ENCODE data around the gene DSCAML1.

The DSCAML1 gene

DNA sequence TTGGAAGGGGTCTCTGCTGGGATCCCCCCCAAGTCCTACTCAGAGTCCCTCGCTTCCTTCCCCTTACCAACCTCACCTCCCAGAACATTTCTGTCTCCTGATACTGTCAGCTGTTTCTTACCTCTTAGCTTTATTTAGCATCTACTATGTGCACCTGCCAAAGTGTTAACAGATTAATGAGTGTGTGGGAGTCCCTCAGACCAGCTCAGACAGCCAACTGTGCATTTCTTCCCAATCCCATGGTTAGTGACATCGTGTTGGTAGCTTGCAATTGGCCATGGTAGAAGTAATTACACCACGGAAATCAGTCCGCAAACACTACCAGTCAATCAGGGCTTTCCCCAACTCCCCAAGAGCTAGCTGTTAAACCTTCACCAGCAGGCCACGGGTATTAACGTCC lies 150.6 kb downstream of the DSCAML1 start:
- in situ Hi-C loops (cut with HindIII; ENCODE audit: low sequenced_read_pairs): no loop called here

DNA sequence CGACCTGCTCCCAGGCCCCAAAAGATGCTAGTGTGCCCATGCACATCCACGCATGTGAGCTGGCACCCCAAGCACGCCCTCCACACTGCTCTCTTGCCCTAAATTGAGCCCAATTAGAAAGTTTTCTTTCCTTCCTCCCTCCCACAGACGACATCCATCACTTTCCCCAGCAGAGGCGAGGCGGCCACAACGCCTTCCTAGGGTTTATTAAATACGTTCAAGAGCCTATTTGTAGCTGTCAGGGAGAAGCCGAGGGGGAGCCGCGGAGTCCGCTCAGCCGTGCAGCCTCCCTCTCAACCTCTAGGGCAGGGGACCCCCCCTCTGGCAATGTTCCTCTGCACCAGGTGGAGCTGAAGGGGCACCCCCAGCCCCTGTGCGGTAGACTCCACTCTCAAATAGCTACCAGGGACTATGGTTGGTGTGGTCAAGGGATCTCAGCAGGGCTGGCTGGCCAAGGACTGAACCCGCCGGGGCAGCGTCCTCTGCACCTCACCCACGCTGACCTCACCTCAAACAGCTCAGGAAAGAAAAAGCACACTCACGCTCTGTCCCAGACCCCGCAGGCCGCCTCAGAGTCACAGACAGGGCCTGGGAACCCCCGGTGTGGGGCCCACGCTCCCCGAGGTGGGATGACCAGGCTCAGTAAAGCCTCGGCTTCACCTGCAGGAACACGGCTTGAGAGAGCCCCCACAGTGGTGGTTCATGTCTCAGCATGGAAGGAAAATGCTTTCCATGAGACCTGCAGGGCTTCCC lies 152.4 kb downstream of the DSCAML1 start:
- in situ Hi-C loops (cut with HindIII; ENCODE audit: low sequenced_read_pairs): loop anchor here (5.0 kb wide), 1 partner anchor 82 kb away; no protein-coding TSS in a partner anchor

DNA sequence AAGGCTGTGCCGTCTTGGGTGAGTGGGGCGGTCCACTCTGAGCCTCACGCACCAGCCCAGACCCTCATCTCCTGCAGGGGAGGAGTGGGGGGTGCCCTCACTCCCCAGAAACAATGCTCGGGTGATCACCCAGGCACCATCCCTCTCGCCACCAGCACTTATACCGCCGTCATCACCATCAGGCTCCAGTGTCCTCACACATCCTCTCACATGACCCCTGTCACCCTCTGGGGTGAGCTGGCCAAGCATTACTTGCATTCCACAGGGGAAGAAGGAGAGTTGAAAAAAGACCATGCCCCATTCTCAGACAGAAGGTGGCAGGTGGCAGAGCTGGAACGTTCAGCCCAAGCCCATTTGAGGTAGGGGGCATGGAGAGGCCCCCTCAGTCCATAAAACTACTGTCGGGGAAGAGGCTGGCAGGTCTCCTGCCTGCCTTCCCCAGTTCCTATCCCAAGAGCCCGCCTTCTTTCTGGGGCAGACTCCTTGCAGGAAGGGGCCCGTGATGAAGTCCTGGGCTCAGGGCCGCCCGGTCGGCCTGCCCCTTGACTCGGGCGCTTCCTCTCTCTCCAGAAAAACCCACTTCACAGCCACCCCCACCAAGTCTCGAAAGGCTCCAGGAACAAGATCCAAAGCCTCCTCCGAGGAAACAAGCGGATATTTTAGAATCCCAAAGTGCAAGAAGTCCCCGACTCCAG lies 153.3 kb downstream of the DSCAML1 start:
- in situ Hi-C loops (cut with HindIII; ENCODE audit: low sequenced_read_pairs): loop anchor here (5.0 kb wide), 1 partner anchor 81 kb away; no protein-coding TSS in a partner anchor

DNA sequence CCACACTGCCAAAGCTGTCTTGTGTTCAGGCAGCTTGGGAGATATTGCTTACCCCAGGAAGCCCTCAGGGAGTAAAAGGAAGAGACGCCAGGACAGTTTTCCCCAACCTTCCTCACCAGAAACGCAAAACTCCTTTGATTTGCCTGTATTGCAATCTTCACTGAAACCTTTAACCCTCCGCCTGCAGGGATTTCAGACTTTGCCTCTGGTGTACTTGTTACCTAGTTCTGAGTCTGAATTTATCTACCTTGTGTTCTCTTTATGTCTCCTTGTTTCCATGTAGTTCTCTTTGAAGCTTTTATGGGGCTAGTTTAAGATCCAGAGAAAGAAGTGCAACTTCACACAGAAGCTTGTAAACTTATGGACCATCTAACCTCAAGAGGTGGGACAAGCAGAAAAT lies 154.2 kb downstream of the DSCAML1 start:
- in situ Hi-C loops (cut with HindIII; ENCODE audit: low sequenced_read_pairs): loop anchor here (5.0 kb wide), 1 partner anchor 81 kb away; no protein-coding TSS in a partner anchor

DNA sequence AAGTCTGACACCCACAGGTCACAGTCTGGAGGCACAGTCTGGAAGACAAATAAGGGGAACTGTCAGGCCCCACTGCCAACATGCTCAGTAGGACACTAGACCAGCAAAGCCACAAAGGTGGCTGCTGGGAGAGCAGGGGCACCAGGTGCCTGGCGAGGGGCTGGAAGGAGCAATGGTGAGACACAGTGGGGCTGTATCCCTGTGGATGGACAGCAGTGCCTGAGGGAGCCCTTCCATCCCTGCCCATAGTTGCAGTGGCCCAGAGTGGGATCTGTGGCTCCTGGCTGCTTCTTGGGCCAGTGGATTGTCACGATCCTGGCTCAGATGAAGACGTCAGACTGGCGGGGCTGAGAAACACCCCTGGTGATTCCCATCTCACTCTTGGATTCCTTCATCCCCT lies 154.6 kb downstream of the DSCAML1 start:
- in situ Hi-C loops (cut with HindIII; ENCODE audit: low sequenced_read_pairs): loop anchor here (5.0 kb wide), 1 partner anchor 80 kb away; no protein-coding TSS in a partner anchor

DNA sequence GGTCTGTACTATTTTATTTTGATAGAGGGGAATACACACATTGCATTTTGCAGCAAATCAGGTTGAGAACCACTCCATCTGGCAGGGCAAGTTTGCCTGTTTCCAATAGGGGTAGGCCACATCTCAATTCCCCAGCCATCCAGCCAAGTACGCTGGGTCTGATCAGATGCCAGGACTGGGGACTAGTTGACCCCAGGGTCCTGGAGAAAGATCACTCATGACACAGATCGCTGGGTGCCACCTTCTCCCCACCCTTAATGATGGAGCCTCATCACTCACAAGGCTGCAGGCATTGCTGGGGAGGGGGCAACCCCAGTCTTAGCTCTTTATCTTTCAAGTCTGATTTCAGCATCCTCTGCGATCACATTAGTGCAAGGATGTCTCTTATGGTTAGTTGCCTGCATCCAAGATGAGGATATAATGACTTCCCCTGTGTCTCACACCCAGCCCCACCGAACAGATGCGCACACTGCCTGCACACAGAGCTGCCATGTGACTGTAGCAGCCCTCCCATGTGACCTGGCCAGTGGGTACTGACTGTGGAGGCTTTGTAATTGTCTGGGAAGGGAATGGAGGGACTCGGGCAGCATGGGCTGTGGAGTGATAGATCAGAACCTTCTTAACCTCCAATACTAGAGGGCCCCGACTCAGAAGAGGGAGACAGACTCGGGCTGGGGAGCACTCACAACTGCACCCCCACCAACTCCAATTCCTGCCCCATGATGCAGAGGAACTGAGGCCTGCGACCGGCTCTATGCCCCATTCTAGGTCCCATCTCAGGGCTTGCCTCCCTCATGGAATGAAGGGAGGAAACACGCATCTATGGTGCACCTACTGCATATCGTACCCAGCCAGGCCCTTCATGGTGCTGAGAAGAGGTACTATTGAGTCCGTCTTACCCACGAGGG lies 155.8 kb downstream of the DSCAML1 start:
- in situ Hi-C loops (cut with HindIII; ENCODE audit: low sequenced_read_pairs): loop anchor here (5.0 kb wide), 1 partner anchor 79 kb away; no protein-coding TSS in a partner anchor

DNA sequence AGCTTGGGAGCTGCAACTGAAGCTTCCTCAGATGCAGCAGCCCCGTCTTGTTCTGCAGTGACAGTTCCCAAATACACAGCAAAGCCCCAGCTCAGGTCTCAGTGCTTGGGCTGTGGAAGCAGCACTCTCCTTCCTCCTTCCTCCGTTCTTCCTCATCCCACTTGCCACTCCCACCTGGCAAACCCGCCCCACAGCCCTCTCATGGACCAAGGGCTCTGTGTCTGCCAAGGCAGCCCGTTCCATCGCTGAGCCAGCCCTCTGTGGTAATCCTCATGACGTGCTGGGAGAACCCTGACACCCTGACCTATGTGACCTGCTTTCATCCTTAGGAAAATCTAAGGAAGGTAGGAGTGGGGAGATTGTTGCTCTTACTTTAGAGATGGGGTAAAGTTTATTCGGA lies 157.0 kb downstream of the DSCAML1 start:
- in situ Hi-C loops (cut with HindIII; ENCODE audit: low sequenced_read_pairs): loop anchor here (5.0 kb wide), 1 partner anchor 78 kb away; no protein-coding TSS in a partner anchor

DNA sequence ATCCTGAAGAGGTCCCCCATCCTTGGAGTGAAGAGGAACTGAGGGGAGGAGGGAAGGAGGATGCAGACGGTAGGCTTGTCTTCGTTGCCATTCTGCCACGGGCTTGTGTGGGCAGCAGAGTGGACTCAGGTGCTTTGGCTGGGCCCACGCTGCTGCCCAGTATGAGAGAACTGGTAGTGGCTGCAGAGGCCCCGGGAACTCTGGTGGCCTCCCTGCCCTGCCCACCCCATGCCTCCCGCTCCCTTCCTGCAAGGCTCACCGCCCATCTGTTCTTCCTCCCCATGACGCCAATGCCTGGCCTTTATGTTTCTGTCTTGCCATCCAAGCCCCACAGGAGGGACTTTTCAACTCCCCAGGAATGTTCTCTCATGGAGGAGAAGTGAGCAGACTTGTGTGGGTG lies 157.4 kb downstream of the DSCAML1 start:
- in situ Hi-C loops (cut with HindIII; ENCODE audit: low sequenced_read_pairs): no loop called here

DNA sequence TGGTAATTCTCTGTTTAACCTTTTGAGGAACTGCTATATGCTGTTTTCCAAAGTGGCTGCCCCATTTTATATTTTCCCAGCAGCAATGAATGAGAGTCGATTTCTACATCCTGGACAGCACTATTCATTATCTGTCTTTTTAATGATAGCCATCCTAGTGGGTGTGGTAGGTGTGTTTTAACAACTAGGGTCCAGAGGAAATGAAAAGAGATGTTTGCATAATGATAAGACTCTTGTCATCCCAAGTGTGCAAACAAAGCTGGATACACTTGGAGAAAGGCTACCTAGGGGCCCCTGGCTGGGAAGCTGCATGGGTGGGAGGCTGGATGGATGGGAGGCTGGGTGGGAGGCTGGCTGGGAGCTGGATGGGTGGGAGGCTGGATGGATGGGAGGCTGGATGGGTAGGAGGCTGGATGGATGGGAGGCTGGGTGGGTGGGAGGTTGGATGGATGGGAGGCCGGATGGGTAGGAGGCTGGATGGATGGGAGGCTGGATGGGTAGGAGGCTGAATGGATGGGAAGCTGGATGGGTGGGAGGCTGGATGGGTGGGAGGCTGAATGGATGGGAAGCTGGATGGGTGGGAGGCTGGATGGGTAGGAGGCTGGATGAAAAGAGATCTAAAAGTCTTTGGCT lies 158.0 kb downstream of the DSCAML1 start:
- in situ Hi-C loops (cut with HindIII; ENCODE audit: low sequenced_read_pairs): no loop called here

DNA sequence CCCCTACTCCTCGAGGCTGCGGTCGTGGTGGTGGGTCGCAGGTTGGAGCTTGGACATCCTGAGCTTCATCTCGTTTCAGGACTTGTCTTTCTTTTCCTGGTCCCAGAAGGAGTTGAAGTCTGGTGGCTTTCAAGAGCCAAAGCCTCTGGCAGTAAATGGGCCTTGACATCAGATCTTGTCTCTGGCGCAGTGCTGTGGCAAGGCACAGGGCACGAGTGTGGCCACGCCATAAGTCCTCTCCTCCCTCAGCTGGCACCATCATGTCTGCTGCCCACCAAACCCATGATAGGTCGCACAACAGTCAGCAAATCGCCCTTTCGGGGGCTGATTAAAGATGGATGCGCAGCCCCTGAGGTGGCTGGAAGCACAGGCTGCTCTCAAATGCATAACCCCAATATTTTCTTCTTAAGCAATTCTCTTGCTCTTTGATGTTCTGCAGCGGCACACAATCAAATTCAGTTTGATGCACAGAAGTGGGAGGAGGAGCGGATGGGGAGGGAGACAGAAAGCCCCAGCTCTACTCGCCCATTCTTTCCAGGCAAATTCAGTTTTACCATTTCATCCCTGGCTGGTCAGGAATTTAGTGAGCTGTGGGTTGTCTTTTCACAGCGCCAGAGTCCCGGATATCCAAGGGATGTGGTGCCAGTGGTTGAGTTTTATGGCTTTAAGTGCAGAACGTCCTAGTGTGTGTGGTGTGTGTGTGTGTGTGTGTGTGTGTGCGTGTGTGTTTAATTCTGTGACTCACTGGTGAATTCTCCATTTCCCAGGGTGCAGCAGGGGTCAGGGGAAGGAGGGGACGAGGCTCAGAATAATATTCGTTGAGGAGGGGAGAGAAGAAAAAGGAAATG lies 162.0 kb downstream of the DSCAML1 start:
- in situ Hi-C loops (cut with HindIII; ENCODE audit: low sequenced_read_pairs): loop anchor here (5.0 kb wide), 1 partner anchor 102 kb away; no protein-coding TSS in a partner anchor

DNA sequence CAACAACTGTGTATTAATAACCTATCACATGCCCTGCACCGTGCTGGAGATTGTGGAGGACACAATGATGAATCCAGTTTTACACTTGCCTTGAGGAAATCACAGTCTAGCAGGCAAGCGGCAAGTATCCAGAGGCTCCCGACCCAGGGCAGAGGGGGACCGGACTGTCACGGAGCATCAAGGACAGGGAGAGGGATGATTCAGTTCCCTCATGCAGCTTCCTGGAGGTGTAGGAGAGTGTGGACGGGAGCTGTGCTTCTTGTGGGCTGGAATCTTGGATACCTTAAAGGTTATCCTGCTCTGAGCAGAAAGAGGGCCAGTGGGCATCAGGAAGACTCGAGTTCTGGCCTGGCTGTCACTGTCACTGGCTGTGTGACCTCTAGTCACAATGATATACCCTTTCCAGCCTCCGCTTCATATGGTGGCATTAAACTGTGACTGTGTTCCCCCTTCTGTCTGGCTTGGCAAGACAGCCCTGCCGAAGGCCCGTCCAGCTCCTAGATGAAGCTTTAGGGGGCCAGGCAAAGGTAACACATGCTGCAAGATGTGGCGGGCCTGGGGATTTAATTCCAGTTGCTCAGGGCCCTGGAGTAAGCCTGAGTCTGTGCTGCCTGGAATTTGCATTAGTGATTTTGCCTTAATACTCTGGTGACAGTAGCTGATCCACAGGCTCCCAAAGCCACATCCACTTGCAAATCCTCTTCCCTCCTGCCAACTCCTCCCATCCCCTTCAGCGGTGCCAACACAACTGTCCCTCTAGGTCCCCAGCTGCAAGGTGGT lies 162.8 kb downstream of the DSCAML1 start:
- in situ Hi-C loops (cut with HindIII; ENCODE audit: low sequenced_read_pairs): loop anchor here (5.0 kb wide), 1 partner anchor 103 kb away; no protein-coding TSS in a partner anchor

DNA sequence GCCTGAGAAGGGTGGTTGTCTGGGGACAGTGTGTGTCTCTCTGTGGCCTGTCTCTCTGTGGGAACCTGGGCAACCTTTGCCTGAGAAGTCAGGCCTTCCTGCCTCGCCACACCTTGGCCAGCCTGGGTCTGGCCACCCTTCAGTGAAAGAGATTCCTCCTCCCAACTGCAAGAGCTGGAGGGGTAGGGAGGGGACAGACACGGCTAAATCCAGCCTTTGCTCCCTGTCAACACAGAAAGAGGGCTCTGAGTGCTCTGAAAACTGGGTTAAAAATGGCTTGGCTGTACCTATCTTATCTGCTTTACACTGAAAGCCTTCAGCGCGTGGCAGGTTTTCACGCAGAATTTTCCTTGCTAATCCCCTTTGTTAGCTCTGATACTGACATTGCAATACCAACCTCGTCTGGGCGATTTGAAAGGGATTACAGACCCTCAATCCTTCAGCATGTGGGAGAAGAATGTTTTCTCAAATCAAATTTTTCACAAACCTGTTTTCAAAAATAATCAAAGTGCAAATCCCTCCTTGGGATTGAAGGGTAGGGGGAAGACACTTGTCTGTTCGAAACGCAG lies 163.7 kb downstream of the DSCAML1 start:
- in situ Hi-C loops (cut with HindIII; ENCODE audit: low sequenced_read_pairs): loop anchor here (5.0 kb wide), 1 partner anchor 104 kb away; no protein-coding TSS in a partner anchor

DNA sequence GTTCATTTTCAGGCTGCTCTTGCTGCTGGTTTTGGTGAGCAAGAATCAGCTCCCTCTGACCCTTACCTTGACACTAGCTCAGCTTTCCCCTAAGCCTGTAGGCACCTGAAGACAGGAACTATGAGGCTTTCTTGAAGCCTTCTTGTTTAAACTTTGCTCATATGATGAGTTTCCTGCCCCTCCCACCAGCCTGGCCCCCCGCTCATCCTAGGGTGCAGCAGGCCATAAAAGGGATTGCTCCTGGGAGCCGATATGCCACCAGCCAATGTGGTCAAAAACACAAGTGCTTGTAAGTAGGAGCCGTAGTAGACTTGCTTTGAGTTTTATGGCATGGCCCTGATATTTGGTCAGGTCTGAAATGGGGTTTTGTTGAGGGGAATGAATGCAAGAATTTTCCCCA lies 164.7 kb downstream of the DSCAML1 start:
- in situ Hi-C loops (cut with HindIII; ENCODE audit: low sequenced_read_pairs): loop anchor here (5.0 kb wide), 1 partner anchor 105 kb away; no protein-coding TSS in a partner anchor

DNA sequence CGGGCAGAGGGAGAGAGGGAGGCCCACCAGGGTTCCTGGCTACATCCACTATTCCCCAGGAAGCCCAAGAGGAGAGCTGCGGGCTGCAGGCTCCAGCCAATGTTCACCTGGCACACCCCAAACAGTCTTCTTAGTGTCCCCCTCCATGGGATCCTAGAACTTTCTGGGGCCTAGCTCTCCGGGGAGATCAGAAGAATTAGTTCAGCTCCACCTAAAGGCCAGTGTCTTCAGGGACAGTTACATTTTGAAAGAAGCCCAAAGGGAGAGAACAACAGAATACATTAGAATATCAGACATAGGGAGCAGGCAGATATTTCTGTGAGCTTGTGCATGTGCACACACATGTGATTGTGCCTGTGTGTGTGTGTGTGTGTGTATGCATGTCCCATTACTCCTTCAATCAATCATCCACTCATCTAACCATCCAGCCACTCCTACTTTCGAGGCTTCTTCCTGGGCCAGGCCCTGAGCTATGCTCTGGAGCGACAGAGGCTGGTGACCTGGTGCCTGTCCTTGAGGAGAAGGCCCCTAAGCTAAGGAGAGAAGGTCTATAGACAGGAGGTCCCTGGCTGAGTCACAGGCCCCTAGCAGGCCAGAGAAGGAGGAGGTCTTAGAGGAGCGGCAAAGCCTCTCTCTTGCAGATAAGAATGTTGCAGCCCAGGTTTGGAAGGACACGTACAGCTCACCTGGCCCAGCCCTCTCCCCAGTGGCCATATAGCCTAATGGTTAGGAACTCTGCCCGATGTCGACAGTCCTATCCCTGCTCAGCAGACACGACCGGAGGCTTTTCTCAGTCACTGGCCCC lies 165.5 kb downstream of the DSCAML1 start:
- in situ Hi-C loops (cut with HindIII; ENCODE audit: low sequenced_read_pairs): loop anchor here (5.0 kb wide), 1 partner anchor 106 kb away; no protein-coding TSS in a partner anchor

DNA sequence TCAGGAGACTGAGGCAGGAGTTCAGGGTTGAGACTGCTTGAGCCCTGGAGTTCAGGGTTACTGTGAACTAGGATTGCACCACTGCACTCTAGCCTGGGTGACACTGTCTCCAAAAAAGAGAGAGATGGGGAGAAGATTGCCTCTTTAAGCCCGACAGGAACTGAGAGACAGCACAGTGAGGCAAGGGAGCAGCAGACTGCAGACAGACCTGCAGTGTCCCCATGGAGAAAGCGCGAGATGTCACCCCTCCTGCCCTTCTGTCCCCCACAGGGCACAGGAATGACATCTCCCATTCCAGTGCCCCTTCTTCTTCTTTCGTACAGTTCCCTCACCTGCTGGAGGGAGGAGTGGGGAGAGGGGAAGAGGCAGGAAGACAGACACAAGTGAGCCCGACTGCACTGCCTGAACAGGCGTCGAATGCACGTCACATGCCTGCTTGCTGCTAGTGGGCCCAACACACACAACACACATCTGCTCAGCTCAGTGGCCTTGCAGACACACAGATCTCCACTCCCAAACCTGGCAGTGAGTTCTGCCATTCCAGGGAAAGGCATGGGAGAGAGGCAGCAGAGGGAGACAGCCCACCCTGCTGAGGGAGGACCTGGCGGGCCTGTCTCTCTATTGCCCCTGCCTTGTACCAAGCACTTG lies 167.0 kb downstream of the DSCAML1 start:
- in situ Hi-C loops (cut with HindIII; ENCODE audit: low sequenced_read_pairs): loop anchor here (5.0 kb wide), 1 partner anchor 107 kb away; no protein-coding TSS in a partner anchor

DNA sequence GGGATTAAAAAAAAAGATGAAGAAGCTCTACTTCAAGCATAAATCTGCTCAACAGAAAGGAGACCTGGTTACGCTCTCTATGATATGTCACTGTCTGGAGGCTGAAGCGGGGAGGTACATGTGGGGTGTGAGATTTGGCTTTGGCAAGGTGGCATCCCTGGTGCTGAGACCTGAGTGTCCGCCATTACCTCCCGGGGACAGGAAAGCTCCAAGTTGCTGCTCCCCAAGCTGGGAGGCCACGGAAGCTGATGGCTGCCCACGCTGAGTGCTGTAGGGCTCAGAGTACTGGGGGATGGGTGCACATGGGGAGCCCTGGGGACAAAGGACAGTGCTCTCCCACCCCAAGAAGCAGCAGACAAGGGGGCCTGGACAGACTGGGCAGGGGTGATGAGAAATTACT lies 167.9 kb downstream of the DSCAML1 start:
- in situ Hi-C loops (cut with HindIII; ENCODE audit: low sequenced_read_pairs): no loop called here

DNA sequence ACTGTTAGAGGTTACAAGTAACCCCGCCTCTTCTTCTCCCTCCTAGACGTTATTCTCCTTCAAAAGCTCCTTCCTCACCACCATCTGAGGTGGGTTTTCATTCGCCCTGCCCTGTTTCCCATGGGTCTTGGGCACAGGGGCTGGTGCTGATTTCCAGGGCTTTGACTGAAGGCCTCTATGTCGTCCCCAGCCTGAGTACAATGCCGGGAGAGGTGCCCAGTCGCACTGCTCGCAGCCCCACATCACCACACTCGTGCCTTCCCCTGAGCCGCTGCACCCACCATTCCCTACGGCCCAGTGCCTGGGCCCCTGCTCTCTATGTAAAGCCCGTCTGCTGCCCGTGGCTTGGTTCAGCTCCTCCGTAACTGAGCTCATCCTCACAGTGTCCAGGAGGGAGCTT lies 169.8 kb downstream of the DSCAML1 start:
- in situ Hi-C loops (cut with HindIII; ENCODE audit: low sequenced_read_pairs): no loop called here
